NCI-H69 (cell line): Measurements from ENCODE around the gene AHNAK.
"Not testable (repeated sequence)": the region's sequence is repeated elsewhere in the genome, so short reads cannot be mapped to it uniquely, and the experiment has no call there.

Experiments
- DNase-seq: peaks from one replicate; lab custom pipeline; 2025; lab: John Stamatoyannopoulos, UW

Gene AHNAK

GRCh38 chr11:62388999-62389398 lies 157.6 kb downstream of the AHNAK start:
- DNase-seq, result no peak

GRCh38 chr11:62387381-62387780 lies 159.2 kb downstream of the AHNAK start:
- no peak for DNase-seq

- not testable (repeated sequence) for DNase-seq
Measured at GRCh38 chr11:62386083-62386482, 160.5 kb downstream of the AHNAK start.

GRCh38 chr11:62383822-62384221 lies 162.8 kb downstream of the AHNAK start:
- no peak for DNase-seq
